Astrocyte (in vitro differentiated cells and primary cell): ENCODE results near the gene CCDC74B. TPM values are rescaled to one million over a fixed set of nuclear protein-coding genes. Genes with fewer than 3 reads are reported as not detected.
"Not testable (repeated sequence)": the region's sequence is repeated elsewhere in the genome, so short reads cannot be mapped to it uniquely, and the experiment has no call there.

ENCODE experiments used
- DNase-seq: peaks from one replicate; pipeline ENCODE4 v3.0.0-alpha.2; 2010; ENCODE audit warnings: low read depth
- FAIRE-seq: peaks from 2 replicates; lab custom pipeline; 2011; peaks lifted over from hg19 to GRCh38; lab: Jason Lieb, UNC
- H2AFZ ChIP-seq: 2 replicates; pipeline ENCODE4 v1.6.0; 2012; ENCODE audit warnings: low read depth, low read length, inconsistent platforms
- H3K27ac ChIP-seq: 2 replicates; pipeline ENCODE4 v1.5.1; 2011; ENCODE audit warnings: low read depth, low read length, inconsistent platforms
- H3K27me3 ChIP-seq: 2 replicates; pipeline ENCODE4 v1.6.0; 2011; ENCODE audit warnings: low read length, inconsistent platforms; ENCODE audit not compliant: insufficient read depth
- H3K36me3 ChIP-seq: 2 replicates; pipeline ENCODE4 v1.5.1; 2011; ENCODE audit warnings: low read length, inconsistent platforms; ENCODE audit not compliant: insufficient read depth
- H3K4me1 ChIP-seq: 2 replicates; pipeline ENCODE4 v1.5.1; 2011; ENCODE audit warnings: low read length, inconsistent platforms; ENCODE audit not compliant: insufficient read depth
- H3K4me2 ChIP-seq: 2 replicates; pipeline ENCODE4 v1.6.0; 2012; ENCODE audit warnings: low read length, inconsistent platforms
- H3K4me3 ChIP-seq: 2 replicates; pipeline ENCODE4 v1.5.1; 2011; ENCODE audit warnings: low read depth, mild to moderate bottlenecking, low read length, inconsistent platforms; ENCODE audit not compliant: insufficient read depth
- H3K79me2 ChIP-seq: 2 replicates; pipeline ENCODE4 v1.6.0; 2012; ENCODE audit warnings: mild to moderate bottlenecking, low read length, inconsistent platforms; ENCODE audit not compliant: insufficient read depth
- H3K9ac ChIP-seq: 2 replicates; pipeline ENCODE4 v1.6.0; 2012; ENCODE audit warnings: mild to moderate bottlenecking, low read length, inconsistent platforms
- H3K9me3 ChIP-seq: 2 replicates; pipeline ENCODE4 v1.5.1; 2012; ENCODE audit warnings: low read depth, mild to moderate bottlenecking, low read length, inconsistent platforms; ENCODE audit not compliant: insufficient read depth
- H4K20me1 ChIP-seq: 2 replicates; pipeline ENCODE4 v1.6.0; 2012; ENCODE audit warnings: low read length, inconsistent platforms; ENCODE audit not compliant: insufficient read depth
- H3K27ac Mint-ChIP-seq: one replicate; pipeline ENCODE4 v1.8.0; 2021; ENCODE audit warnings: mild to moderate bottlenecking, mixed read lengths; ENCODE audit not compliant: unreplicated experiment
- H3K27me3 Mint-ChIP-seq: one replicate; pipeline ENCODE4 v1.8.0; 2021; ENCODE audit warnings: low read depth, mixed read lengths; ENCODE audit not compliant: unreplicated experiment
- H3K36me3 Mint-ChIP-seq: one replicate; pipeline ENCODE4 v1.8.0; 2021; ENCODE audit warnings: low read depth, mixed read lengths; ENCODE audit not compliant: unreplicated experiment
- H3K4me1 Mint-ChIP-seq: one replicate; pipeline ENCODE4 v1.8.0; 2021; ENCODE audit warnings: low read depth, mixed read lengths; ENCODE audit not compliant: unreplicated experiment
- H3K4me3 Mint-ChIP-seq: one replicate; pipeline ENCODE4 v1.8.0; 2021; ENCODE audit warnings: mild to moderate bottlenecking, moderate library complexity, mixed read lengths; ENCODE audit not compliant: unreplicated experiment
- H3K9me3 Mint-ChIP-seq: one replicate; pipeline ENCODE4 v1.8.0; 2021; ENCODE audit warnings: mild to moderate bottlenecking, mixed read lengths; ENCODE audit not compliant: unreplicated experiment
- EZH2 ChIP-seq: IDR thresholded peaks from 2 replicates; pipeline ENCODE4 v1.6.1; 2012; ENCODE audit warnings: mild to moderate bottlenecking, low read length, inconsistent platforms; ENCODE audit not compliant: insufficient read depth
- total RNA-seq: library from RNA; stranded (reverse); gene quantifications from 2 replicates; pipeline ENCODE4 v1.2.1, GENCODE V29; 2021
- TF ChIP-seq, protein P1 (sequence below): IDR thresholded peaks from 2 replicates; pipeline ENCODE4 v1.5.1; 2011; ENCODE audit warnings: low read depth, mild to moderate bottlenecking, inconsistent platforms, low read length, moderate library complexity; ENCODE audit not compliant: insufficient read depth

CCDC74B gene
- total RNA-seq, 1 donor from 2014 or later: 3.0 TPM

- Histone ChIP-seq H4K20me1 (peaks cover 31% of the 10 kb centered on the region), H3K4me2 (peak within 1 kb of the TSS; percentile 96), H3K4me1 (peaks cover 21% of the 10 kb centered on the region), H3K4me3 (peak within 1 kb of the TSS; percentile 99), H2AFZ (peak within 1 kb of the TSS; percentile 92), H3K79me2 (peaks cover 82% of the 10 kb centered on the region), H3K27ac (peak within 1 kb of the TSS; percentile 92), H3K9ac (peak within 1 kb of the TSS; percentile 99)
- not testable (repeated sequence) for H3K9me3 ChIP-seq, H3K36me3 Mint-ChIP-seq, H3K27me3 ChIP-seq, H3K9me3 Mint-ChIP-seq, FAIRE-seq, H3K36me3 ChIP-seq, H3K27me3 Mint-ChIP-seq
- peak; percentile 56 for DNase-seq
- TF ChIP-seq, protein P1, sequence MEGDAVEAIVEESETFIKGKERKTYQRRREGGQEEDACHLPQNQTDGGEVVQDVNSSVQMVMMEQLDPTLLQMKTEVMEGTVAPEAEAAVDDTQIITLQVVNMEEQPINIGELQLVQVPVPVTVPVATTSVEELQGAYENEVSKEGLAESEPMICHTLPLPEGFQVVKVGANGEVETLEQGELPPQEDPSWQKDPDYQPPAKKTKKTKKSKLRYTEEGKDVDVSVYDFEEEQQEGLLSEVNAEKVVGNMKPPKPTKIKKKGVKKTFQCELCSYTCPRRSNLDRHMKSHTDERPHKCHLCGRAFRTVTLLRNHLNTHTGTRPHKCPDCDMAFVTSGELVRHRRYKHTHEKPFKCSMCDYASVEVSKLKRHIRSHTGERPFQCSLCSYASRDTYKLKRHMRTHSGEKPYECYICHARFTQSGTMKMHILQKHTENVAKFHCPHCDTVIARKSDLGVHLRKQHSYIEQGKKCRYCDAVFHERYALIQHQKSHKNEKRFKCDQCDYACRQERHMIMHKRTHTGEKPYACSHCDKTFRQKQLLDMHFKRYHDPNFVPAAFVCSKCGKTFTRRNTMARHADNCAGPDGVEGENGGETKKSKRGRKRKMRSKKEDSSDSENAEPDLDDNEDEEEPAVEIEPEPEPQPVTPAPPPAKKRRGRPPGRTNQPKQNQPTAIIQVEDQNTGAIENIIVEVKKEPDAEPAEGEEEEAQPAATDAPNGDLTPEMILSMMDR: peak; percentile 42
- Mint-ChIP-seq H3K4me3 (peak within 1 kb of the TSS; percentile 99), H3K27ac (peak within 1 kb of the TSS; percentile 96), H3K4me1 (peaks cover 13% of the 10 kb centered on the region)
Measured at GRCh38 chr2:130181880-130182682, 37.2 kb upstream of the CCDC74B start, which contains the start of gene MZT2B. TSS of gene MZT2B (plus strand) at chr2:130182262. CDS start at chr2:130182283, 21 bp downstream.

DNA sequence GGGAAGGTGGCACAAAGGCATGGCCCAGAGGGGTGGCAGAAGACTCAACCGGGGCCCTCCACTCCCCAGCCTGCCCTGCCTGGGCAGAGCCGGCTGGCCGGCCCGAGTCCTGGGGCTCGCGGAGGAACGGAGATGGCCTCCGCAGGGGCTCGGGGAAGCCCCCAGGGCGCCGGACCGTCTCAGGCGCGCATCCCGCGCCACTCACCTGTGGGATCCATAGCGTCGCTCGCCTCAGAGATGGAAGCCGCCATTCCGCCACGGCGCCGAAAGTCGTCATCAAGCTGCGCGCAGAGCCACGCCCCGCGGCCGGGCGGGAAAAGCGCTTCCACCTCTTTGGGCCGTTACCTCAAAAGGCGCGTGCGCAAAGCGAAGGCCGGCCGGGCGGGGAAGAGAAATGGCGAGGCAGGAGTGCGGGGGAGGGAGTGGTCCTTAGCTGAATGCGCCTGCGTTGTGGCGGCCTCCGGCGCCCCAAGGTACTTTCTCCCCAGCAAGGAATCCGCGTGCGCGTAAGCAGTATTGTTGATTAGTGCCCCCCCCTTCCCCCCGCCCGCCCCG is 36.5 kb upstream of the CCDC74B start, which contains the start of gene SMPD4:
Gene SMPD4, minus strand, starts transcription at position 278 of the 555 bp plus-strand sequence. CDS start 5,010 bp downstream, outside the sequence.
- peak within 1 kb of the TSS; percentile 99 for H3K4me3 Mint-ChIP-seq
- peaks cover 36% of the 10 kb centered on the region for H4K20me1 ChIP-seq
- peaks cover 21% of the 10 kb centered on the region for H3K4me1 ChIP-seq
- H3K36me3 Mint-ChIP-seq: peaks cover 3% of the 10 kb centered on the region
- no peaks in the 10 kb centered on the region for H3K36me3 ChIP-seq
- TF ChIP-seq, protein P1: no peak
- no peak for TF ChIP-seq EZH2
- H3K4me3 ChIP-seq: peak within 1 kb of the TSS; percentile 99
- DNase-seq (peak; percentile 85), FAIRE-seq (no peak)
- H3K4me2 ChIP-seq: peak within 1 kb of the TSS; percentile 95
- peaks cover 87% of the 10 kb centered on the region for H3K79me2 ChIP-seq
- H2AFZ ChIP-seq: peak within 1 kb of the TSS; percentile 92
- H3K4me1 Mint-ChIP-seq: peaks cover 13% of the 10 kb centered on the region
- no peaks in the 10 kb centered on the region for H3K9me3 ChIP-seq
- no peaks in the 10 kb centered on the region for H3K27me3 Mint-ChIP-seq
- no peaks in the 10 kb centered on the region for H3K27me3 ChIP-seq
- H3K27ac Mint-ChIP-seq: peak within 1 kb of the TSS; percentile 96
- peak within 1 kb of the TSS; percentile 92 for H3K27ac ChIP-seq
- H3K9me3 Mint-ChIP-seq: no peaks in the 10 kb centered on the region
- H3K9ac ChIP-seq: peak within 1 kb of the TSS; percentile 99

DNA sequence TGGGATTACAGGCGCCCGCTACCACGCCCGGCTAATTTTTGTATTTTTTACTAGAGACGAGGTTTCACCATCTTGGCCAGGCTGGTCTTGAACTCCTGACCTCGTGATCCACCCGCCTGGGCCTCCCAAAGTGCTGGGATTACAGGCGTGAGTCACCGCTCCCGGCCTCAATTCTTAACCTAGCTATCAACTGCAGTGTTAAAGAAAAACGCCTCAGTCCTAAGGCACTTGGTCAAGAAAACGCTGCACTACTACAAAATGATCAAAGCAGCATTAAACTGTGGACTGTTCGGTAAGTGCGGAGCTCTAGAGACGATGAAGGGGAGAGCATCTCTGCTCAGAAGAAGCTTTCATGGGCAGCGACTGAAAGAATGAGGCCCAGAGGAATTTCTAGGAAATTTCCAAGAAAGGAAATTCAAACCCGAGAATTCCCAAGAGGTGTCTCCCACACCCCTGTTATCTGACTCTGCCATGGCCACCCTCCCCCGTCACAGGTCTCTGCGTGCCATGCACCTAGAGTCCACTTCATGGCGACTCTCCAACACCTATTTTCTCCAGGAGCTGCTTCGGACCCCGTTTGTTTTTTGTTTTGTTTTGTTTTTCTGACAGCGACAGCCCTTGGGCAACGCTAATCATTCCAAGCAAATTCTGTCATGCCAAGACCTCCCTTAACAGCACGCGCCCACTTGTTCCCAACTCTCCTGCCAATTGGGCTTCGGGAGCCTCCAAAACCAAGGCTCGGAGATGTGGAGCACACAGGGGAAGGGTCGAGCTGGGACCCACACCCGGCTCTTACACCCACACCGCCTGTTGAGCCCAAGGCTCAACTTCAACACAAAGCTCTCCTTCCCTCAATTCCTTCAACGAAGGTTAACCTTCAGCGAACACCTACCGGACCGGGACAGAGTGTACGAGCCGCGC is 35.8 kb upstream of the CCDC74B start:
- peak overlapping the region; percentile 99 for H3K4me3 ChIP-seq
- H3K27ac Mint-ChIP-seq: peak overlapping the region; percentile 96
- peaks cover 21% of the 10 kb centered on the region for H3K4me1 ChIP-seq
- FAIRE-seq, H3K36me3 ChIP-seq, H3K4me1 Mint-ChIP-seq, H3K9me3 Mint-ChIP-seq, H3K36me3 Mint-ChIP-seq, H3K27me3 Mint-ChIP-seq, H3K9me3 ChIP-seq, H3K27me3 ChIP-seq, DNase-seq: not testable (repeated sequence)
- peak overlapping the region; percentile 95 for H3K4me2 ChIP-seq
- H3K9ac ChIP-seq: peak overlapping the region; percentile 99
- H3K79me2 ChIP-seq: peaks cover 84% of the 10 kb centered on the region
- peaks cover 30% of the 10 kb centered on the region for H4K20me1 ChIP-seq
- peak overlapping the region; percentile 92 for H3K27ac ChIP-seq
- H2AFZ ChIP-seq: peak overlapping the region; percentile 92
- H3K4me3 Mint-ChIP-seq: peak overlapping the region; percentile 99

GRCh38 chr2:130174866-130175265 is 30.0 kb upstream of the CCDC74B start:
- H3K36me3 ChIP-seq, H3K9me3 Mint-ChIP-seq, H3K4me2 ChIP-seq, H3K4me3 ChIP-seq, H3K27me3 ChIP-seq, H3K36me3 Mint-ChIP-seq, H3K4me3 Mint-ChIP-seq, H2AFZ ChIP-seq, FAIRE-seq, H3K9ac ChIP-seq, H3K27me3 Mint-ChIP-seq, H3K9me3 ChIP-seq, H3K27ac Mint-ChIP-seq, H3K4me1 ChIP-seq, H3K4me1 Mint-ChIP-seq, H3K27ac ChIP-seq, DNase-seq: not testable (repeated sequence)
- Histone ChIP-seq H4K20me1 (peaks cover 21% of the 10 kb centered on the region), H3K79me2 (peaks cover 43% of the 10 kb centered on the region)
